ENCODE data around the gene PTMS. TPM values are rescaled to one million over a fixed set of nuclear protein-coding genes. Genes with fewer than 3 reads are reported as not detected.

PTMS gene
- polyA plus RNA-seq, 1 experiment = 234 TPM

DNA sequence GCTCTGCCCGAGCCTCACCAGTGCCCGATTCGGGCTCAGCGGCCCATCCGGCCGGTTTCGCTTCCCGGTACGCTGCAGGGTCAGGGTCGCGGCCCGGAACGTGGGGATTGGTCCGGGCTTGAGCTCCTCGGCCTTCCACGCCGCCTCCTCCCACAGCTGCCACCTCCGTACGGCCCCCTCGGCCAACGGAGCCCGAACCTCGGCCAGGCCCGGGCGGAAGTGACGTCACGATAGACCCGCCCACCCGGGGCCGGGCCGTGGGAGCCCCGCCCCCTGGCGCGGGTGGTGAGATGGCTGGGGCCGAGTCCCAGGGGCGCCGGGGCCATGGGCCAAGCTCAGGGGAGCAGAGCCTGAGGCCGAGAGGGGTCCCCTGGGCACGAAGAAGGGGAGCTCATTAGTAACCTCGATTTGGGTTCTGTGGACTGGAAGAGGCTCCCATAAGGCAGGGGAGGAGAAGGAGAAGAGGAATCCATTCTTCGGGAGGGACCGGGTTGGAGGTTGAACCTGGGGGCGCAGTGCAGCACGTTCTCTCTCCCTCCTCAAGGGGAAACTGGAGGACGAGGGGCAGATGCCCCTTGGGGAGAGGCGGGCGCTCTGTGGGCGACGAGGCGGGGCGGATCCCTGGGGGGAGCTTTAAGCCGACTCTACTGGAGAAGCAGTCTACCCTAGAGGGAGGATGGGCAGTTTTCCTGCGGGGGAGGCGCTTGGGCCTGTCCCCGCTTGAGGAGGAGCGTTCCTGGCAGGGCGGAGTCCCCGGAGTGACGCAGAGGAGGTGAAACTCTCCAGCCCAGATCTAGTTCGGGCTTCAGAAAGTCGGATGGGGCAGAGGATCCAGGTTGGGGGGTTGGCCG, 13.0 kb upstream of the PTMS start, which contains the start of gene MLF2:
Gene MLF2 (minus strand): TSS at position 221 of the 851 bp plus-strand sequence. CDS start 807 bp downstream, outside the sequence.
- H3K36me3 ChIP-seq (ENCODE audit: control insufficient read depth, insufficient read depth, low read length) = peaks cover 30% of the 10 kb centered on the region
- ChIA-PET POLR2A (interaction anchor here (0.6 to 1.9 kb wide), 6 partner anchors 13 to 381 kb away, joined by 3 to 14 read pairs (median 4); partner anchors contain the start of genes COPS7A and PTMS), CTCF (interaction anchor here (0.6 to 13.4 kb wide), 31 partner anchors 9 to 264 kb away, joined by 3 to 222 read pairs (median 7); partner anchors contain the start of genes CD4, CDCA3, COPS7A and GPR162)
- H3K27me3 ChIP-seq (ENCODE audit: control insufficient read depth, insufficient read depth, low read length) = no peaks in the 10 kb centered on the region
- peak within 1 kb of the TSS; percentile 98 for H3K4me3 ChIP-seq (ENCODE audit: low read depth, low read length)
- TF ChIP-seq, protein P1, sequence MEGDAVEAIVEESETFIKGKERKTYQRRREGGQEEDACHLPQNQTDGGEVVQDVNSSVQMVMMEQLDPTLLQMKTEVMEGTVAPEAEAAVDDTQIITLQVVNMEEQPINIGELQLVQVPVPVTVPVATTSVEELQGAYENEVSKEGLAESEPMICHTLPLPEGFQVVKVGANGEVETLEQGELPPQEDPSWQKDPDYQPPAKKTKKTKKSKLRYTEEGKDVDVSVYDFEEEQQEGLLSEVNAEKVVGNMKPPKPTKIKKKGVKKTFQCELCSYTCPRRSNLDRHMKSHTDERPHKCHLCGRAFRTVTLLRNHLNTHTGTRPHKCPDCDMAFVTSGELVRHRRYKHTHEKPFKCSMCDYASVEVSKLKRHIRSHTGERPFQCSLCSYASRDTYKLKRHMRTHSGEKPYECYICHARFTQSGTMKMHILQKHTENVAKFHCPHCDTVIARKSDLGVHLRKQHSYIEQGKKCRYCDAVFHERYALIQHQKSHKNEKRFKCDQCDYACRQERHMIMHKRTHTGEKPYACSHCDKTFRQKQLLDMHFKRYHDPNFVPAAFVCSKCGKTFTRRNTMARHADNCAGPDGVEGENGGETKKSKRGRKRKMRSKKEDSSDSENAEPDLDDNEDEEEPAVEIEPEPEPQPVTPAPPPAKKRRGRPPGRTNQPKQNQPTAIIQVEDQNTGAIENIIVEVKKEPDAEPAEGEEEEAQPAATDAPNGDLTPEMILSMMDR (IDR thresholded peaks at IDR 0.05; ENCODE audit: insufficient read depth, low read depth, low read length) = no peak
- peak; percentile 93 for DNase-seq (ENCODE audit: low read depth)

DNA sequence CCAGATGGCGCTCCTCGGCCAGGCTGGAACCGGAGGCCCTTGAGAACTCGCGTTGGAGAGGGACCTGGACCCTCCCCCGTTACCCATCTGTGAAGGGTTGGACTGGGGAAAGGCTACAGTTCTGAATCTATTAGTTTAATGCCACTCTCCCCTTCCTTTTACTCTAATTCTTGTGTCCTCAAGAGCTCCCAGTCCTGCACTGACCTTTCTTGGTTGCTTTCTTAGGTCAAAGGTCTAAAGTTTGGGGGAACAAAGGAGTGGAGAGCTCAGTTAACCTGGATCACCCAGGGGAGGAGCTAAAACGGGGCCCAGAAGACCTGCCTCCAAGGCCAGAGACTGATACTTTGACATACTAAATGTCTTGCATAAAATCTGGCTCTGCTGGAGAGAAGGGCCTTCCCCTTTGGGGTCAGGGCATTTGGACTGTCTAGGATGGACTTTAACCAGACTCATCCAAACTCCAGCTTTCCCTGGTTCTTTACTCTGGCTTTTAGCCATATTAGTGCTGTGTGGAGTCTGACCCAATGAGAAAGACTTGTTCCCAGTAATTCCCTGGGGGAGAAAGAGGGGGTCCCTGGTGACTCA, 12.3 kb upstream of the PTMS start:
- ChIA-PET POLR2A (interaction anchor here (1.0 to 1.9 kb wide), 2 partner anchors 13 to 30 kb away, joined by 3 to 14 read pairs; partner anchors contain the start of genes COPS7A and PTMS), CTCF (interaction anchor here (0.6 to 13.4 kb wide), 19 partner anchors 9 to 599 kb away, joined by 3 to 222 read pairs (median 12); partner anchors contain the start of genes CDCA3, COPS7A, GPR162 and LAG3)
- Histone ChIP-seq H3K36me3 (ENCODE audit: control insufficient read depth, insufficient read depth, low read length) (peaks cover 24% of the 10 kb centered on the region), H3K4me3 (ENCODE audit: low read depth, low read length) (no peak overlapping the region), H3K27me3 (ENCODE audit: control insufficient read depth, insufficient read depth, low read length) (no peaks in the 10 kb centered on the region)
- DNase-seq (ENCODE audit: low read depth) = no peak
- TF ChIP-seq, protein P1 (IDR thresholded peaks at IDR 0.05; ENCODE audit: insufficient read depth, low read depth, low read length) = peak; percentile 95

DNA sequence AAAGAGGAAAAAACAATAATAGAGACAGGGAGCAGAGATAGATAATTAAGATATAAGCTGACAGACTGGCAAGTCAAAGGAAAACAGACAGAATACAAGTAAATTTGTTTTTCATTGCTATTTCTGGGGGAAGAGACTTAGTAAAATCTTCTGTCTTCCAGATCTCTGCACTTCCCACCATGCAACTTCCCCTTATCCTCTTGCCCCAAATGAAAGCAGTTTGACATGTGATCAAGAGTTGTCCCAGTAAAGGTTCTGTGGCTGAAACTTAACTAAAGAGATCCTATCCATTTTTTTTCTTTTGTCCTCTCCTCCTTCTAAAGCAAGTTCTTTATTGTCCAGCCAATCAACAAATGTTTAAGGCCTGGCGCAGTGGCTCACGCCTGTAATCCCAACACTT, 11.8 kb upstream of the PTMS start:
- POLR2A ChIA-PET = interaction anchor here (1.9 kb wide), 1 partner anchor 12 kb away, joined by 14 read pairs; the partner anchor contains the start of gene PTMS
- CTCF ChIA-PET = interaction anchor here (0.6 to 13.4 kb wide), 14 partner anchors 8 to 600 kb away, joined by 3 to 222 read pairs (median 20); partner anchors contain the start of genes COPS7A, GPR162, LAG3 and P3H3

DNA sequence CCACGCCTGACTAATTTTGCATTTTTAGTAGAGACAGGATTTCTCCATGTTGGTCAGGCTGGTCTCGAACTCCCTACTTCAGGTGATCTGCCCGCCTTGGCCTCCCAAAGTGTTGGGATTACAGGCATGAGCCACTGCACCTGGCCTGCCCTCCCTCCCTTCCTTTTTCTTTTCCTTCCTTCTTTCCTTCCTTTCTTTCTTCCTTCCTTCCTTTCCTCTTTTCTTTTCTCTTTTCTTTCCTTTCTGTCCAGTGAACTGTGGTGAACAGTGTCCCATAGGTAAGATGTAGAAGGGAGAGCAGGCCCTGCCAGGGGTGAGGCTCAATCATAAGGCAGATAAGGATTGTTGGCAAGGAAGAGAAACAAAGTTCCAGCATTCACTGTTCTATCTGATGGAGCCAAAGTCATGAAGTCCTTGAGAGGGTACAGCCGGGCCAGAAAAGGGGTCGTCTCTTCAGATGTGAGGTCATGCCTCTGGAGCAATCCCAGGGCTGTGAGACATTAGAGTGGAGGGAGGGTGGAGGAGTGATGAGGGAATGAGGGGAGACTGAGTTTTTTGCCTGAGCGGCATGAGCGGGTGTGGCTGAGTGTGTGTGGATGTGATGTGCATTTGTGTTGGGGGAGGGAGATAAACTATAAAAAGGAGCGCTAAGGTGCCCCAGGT, 9.0 kb upstream of the PTMS start:
- DNase-seq (ENCODE audit: low read depth) = no peak
- no peaks in the 10 kb centered on the region for H3K27me3 ChIP-seq (ENCODE audit: control insufficient read depth, insufficient read depth, low read length)
- TF ChIP-seq, protein P1 (IDR thresholded peaks at IDR 0.05; ENCODE audit: insufficient read depth, low read depth, low read length) = no peak
- ChIA-PET POLR2A (no interaction called here), CTCF (interaction anchor here (2.0 to 13.4 kb wide), 2 partner anchors 9 to 22 kb away, joined by 5 to 222 read pairs; partner anchors contain the start of genes LAG3 and PTMS)
- H3K4me3 ChIP-seq (ENCODE audit: low read depth, low read length) = no peak overlapping the region
- H3K36me3 ChIP-seq (ENCODE audit: control insufficient read depth, insufficient read depth, low read length) = no peaks in the 10 kb centered on the region

More for the DNA sequence above, 11.8 kb upstream of the PTMS start:
- Histone ChIP-seq H3K4me3 (ENCODE audit: low read depth, low read length) (no peak overlapping the region), H3K36me3 (ENCODE audit: control insufficient read depth, insufficient read depth, low read length) (peaks cover 19% of the 10 kb centered on the region), H3K27me3 (ENCODE audit: control insufficient read depth, insufficient read depth, low read length) (no peaks in the 10 kb centered on the region)
- no peak for DNase-seq (ENCODE audit: low read depth)
- TF ChIP-seq, protein P1 (IDR thresholded peaks at IDR 0.05; ENCODE audit: insufficient read depth, low read depth, low read length) = no peak

All from BJ (cell line).